SK-N-SH treated with all-trans-retinoic acid at 6 μM for 48 hours (cell line): ENCODE results near the gene PCDH9.

Experiments
- ATAC-seq: fragments of 200-7000 bp; cut with Tn5 transposase; 3 replicates; pipeline ENCODE4 v1.9.1; 2020; ENCODE audit warnings: mild to moderate bottlenecking, moderate library complexity
- BACH2 ChIP-seq: fragments of 250-450 bp; sonication (Bioruptor Pico); IDR thresholded peaks from 2 replicates; pipeline ENCODE4 v1.9.0; 2021; ENCODE audit warnings: mild to moderate bottlenecking, borderline replicate concordance
- GLIS3 ChIP-seq: fragments of 250-450 bp; sonication (Bioruptor Pico); IDR thresholded peaks from 2 replicates; pipeline ENCODE4 v1.5.0; 2020; ENCODE audit warnings: mild to moderate bottlenecking, moderate library complexity
- ISL1 ChIP-seq: fragments of 250-450 bp; sonication (Bioruptor Pico); IDR thresholded peaks from 2 replicates; pipeline ENCODE4 v2.1.2; 2022; ENCODE audit warnings: mild to moderate bottlenecking, moderate library complexity
- OSR1 ChIP-seq: fragments of 250-450 bp; sonication (Bioruptor Pico); IDR thresholded peaks from 2 replicates; pipeline ENCODE4 v1.8.0; 2022; ENCODE audit warnings: moderate library complexity, mild to moderate bottlenecking, inconsistent platforms
- PPARA ChIP-seq: fragments of 250-450 bp; sonication (Bioruptor Pico); IDR thresholded peaks from 2 replicates; pipeline ENCODE4 v1.5.0; 2020; ENCODE audit warnings: mild to moderate bottlenecking, borderline replicate concordance
- RARB ChIP-seq: fragments of 250-450 bp; sonication (Bioruptor Pico); IDR thresholded peaks from 2 replicates; pipeline ENCODE4 v1.8.0; 2021; ENCODE audit warnings: mild to moderate bottlenecking, moderate library complexity
- SNAI2 ChIP-seq: fragments of 250-450 bp; sonication (Bioruptor Pico); IDR thresholded peaks from 2 replicates; pipeline ENCODE4 v1.5.0; 2020; ENCODE audit warnings: mild to moderate bottlenecking, moderate library complexity
- TCF4 ChIP-seq: fragments of 250-450 bp; sonication (Bioruptor Pico); IDR thresholded peaks from 2 replicates; pipeline ENCODE4 v1.8.0; 2021; ENCODE audit warnings: mild to moderate bottlenecking, moderate library complexity, borderline replicate concordance
- TOX ChIP-seq: fragments of 250-450 bp; sonication (Bioruptor Pico); IDR thresholded peaks from 2 replicates; pipeline ENCODE4 v1.8.0; 2021; ENCODE audit warnings: mild to moderate bottlenecking, moderate library complexity, borderline replicate concordance
- ZFP3 ChIP-seq: fragments of 250-450 bp; sonication (Bioruptor Pico); IDR thresholded peaks from 2 replicates; pipeline ENCODE4 v1.5.0; 2020; ENCODE audit warnings: mild to moderate bottlenecking, moderate library complexity
- ZNF565 ChIP-seq: fragments of 450-650 bp; formaldehyde crosslinking; conservative IDR thresholded peaks from 2 replicates; pipeline ENCODE4 v1.5.0; 2020; ENCODE audit warnings: low read depth, mild to moderate bottlenecking, moderate library complexity
- ZNF70 ChIP-seq: fragments of 450-650 bp; formaldehyde crosslinking; IDR thresholded peaks from 2 replicates; pipeline ENCODE4 v1.5.0; 2020; ENCODE audit warnings: mild to moderate bottlenecking, moderate library complexity
- TF ChIP-seq, protein P1 (sequence below): fragments of 250-450 bp; sonication (Bioruptor Pico); IDR thresholded peaks from 2 replicates; pipeline ENCODE4 v1.8.0; 2020; ENCODE audit warnings: mild to moderate bottlenecking, moderate library complexity, borderline replicate concordance
- TF ChIP-seq, protein P2 (sequence below): fragments of 250-450 bp; sonication (Bioruptor Pico); IDR thresholded peaks from 2 replicates; pipeline ENCODE4 v1.5.1; 2021; ENCODE audit warnings: mild to moderate bottlenecking, moderate library complexity
- TF ChIP-seq, protein P3 (sequence below): fragments of 250-450 bp; sonication (Bioruptor Pico); IDR thresholded peaks from 2 replicates; pipeline ENCODE4 v1.5.0; 2020; ENCODE audit warnings: mild to moderate bottlenecking, moderate library complexity
- TF ChIP-seq, protein P4 (sequence below): fragments of 250-450 bp; sonication (Bioruptor Pico); IDR thresholded peaks from 2 replicates; pipeline ENCODE4 v1.5.1; 2020; ENCODE audit warnings: low read depth, mild to moderate bottlenecking, moderate library complexity
- TF ChIP-seq, protein P5 (sequence below): fragments of 250-450 bp; sonication (Bioruptor Pico); IDR thresholded peaks from 2 replicates; pipeline ENCODE4 v1.8.0; 2021; ENCODE audit warnings: low read depth, mild to moderate bottlenecking, moderate library complexity, borderline replicate concordance

Gene PCDH9

DNA sequence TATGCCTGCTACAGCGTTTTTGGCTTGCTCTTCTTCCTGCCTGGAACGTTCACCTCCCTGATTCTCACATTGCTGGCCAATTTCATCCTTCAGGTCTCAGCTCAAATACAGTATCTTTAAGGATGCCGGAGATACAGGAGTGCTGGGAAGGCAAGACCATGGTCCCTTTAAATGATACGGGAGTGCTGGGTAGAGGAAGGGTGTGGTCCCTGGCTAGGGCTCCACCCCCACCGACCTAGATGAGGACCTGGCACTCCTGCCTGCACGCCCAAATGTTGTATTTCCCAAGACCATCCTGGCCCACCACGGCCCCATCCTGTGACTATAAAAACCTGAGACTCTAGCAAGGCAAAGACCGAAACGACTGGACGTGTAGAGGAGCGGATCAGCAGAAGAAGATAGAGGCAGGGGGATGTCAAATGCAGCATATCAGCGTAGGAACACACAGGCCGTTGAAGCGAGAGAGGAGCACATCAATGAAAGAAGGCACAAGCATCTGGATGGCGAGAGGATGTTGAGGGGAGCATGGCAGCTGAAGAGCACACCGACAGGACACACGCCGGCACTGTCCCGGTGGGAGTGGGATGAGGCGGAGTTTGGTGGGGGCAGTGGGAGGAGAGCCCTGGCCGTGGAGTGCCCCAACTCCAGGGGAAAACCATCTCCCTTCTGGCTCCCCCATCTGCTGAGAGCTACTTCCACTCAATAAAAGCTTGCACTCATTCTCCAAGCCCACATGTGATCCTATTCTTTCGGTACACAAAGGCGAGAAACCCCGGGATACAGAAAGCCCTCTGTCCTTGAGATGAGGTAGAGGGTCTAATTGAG, 74.0 kb downstream of the PCDH9 start:
- no peak for TF ChIP-seq ZFP3 (CRISPR knock-in tag)
- TF ChIP-seq, protein P1, sequence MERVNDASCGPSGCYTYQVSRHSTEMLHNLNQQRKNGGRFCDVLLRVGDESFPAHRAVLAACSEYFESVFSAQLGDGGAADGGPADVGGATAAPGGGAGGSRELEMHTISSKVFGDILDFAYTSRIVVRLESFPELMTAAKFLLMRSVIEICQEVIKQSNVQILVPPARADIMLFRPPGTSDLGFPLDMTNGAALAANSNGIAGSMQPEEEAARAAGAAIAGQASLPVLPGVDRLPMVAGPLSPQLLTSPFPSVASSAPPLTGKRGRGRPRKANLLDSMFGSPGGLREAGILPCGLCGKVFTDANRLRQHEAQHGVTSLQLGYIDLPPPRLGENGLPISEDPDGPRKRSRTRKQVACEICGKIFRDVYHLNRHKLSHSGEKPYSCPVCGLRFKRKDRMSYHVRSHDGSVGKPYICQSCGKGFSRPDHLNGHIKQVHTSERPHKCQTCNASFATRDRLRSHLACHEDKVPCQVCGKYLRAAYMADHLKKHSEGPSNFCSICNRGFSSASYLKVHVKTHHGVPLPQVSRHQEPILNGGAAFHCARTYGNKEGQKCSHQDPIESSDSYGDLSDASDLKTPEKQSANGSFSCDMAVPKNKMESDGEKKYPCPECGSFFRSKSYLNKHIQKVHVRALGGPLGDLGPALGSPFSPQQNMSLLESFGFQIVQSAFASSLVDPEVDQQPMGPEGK (CRISPR knock-in tag), result no peak
- no peak for TF ChIP-seq TOX (CRISPR knock-in tag)
- TF ChIP-seq RARB (CRISPR knock-in tag), result no peak
- TF ChIP-seq PPARA (CRISPR knock-in tag), result no peak
- TF ChIP-seq TCF4 (CRISPR knock-in tag), result no peak
- no peak for TF ChIP-seq BACH2 (CRISPR knock-in tag)
- no peak for TF ChIP-seq GLIS3 (CRISPR knock-in tag)
- no peak for TF ChIP-seq SNAI2 (CRISPR knock-in tag)
- TF ChIP-seq, protein P2, sequence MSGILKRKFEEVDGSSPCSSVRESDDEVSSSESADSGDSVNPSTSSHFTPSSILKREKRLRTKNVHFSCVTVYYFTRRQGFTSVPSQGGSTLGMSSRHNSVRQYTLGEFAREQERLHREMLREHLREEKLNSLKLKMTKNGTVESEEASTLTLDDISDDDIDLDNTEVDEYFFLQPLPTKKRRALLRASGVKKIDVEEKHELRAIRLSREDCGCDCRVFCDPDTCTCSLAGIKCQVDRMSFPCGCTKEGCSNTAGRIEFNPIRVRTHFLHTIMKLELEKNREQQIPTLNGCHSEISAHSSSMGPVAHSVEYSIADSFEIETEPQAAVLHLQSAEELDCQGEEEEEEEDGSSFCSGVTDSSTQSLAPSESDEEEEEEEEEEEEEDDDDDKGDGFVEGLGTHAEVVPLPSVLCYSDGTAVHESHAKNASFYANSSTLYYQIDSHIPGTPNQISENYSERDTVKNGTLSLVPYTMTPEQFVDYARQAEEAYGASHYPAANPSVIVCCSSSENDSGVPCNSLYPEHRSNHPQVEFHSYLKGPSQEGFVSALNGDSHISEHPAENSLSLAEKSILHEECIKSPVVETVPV (CRISPR knock-in tag), result no peak
- TF ChIP-seq ZNF70 (CRISPR knock-in tag), result no peak

DNA sequence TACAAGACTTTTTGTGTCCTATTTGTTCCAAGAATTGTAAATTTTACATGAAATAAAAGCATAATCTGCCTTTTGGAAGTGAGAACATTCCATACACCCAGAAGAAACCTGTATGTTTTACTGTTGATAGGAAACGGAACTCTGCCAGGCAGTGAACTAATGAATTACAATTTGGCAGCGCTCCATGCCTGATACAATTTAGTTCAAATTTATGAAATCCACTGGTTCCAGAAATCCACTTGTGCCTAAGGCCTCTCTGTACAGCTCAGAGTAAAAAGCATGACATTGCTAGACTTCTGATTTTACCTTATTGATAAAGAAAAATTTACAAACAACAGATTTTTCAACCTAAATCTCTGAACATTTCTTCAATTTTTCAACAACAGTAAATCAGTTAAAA, 78.1 kb downstream of the PCDH9 start:
- ATAC-seq, result no peak

More for the DNA sequence above, 74.0 kb downstream of the PCDH9 start:
- ATAC-seq, result no peak

DNA sequence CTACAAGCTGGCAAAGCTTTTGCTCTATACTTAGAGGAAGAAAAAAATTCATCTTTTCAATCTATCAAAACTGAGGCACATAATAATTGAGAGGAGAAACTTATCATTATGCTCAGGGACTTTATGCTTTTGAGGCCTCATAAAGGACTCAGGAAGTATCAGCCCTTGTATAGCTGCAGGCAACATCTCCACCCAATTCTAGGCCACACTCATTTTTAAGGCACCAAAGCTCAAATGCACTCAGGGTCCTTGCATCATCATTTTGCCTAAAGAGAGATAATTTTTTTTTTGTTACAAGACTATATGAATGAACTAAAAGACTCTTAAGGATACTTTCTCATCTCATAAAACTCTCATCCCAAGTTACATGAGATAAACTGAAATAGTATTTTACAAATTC, 78.5 kb downstream of the PCDH9 start:
- no peak for TF ChIP-seq OSR1 (CRISPR knock-in tag)
- TF ChIP-seq, protein P3, sequence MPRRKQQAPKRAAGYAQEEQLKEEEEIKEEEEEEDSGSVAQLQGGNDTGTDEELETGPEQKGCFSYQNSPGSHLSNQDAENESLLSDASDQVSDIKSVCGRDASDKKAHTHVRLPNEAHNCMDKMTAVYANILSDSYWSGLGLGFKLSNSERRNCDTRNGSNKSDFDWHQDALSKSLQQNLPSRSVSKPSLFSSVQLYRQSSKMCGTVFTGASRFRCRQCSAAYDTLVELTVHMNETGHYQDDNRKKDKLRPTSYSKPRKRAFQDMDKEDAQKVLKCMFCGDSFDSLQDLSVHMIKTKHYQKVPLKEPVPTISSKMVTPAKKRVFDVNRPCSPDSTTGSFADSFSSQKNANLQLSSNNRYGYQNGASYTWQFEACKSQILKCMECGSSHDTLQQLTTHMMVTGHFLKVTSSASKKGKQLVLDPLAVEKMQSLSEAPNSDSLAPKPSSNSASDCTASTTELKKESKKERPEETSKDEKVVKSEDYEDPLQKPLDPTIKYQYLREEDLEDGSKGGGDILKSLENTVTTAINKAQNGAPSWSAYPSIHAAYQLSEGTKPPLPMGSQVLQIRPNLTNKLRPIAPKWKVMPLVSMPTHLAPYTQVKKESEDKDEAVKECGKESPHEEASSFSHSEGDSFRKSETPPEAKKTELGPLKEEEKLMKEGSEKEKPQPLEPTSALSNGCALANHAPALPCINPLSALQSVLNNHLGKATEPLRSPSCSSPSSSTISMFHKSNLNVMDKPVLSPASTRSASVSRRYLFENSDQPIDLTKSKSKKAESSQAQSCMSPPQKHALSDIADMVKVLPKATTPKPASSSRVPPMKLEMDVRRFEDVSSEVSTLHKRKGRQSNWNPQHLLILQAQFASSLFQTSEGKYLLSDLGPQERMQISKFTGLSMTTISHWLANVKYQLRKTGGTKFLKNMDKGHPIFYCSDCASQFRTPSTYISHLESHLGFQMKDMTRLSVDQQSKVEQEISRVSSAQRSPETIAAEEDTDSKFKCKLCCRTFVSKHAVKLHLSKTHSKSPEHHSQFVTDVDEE (CRISPR knock-in tag), result no peak
- TF ChIP-seq, protein P2 (CRISPR knock-in tag), result no peak
- TF ChIP-seq GLIS3 (CRISPR knock-in tag), result no peak
- no peak for TF ChIP-seq ZNF565
- TF ChIP-seq, protein P1 (CRISPR knock-in tag), result no peak
- TF ChIP-seq BACH2 (CRISPR knock-in tag), result no peak
- no peak for TF ChIP-seq ZFP3 (CRISPR knock-in tag)
- no peak for TF ChIP-seq ZNF70 (CRISPR knock-in tag)
- no peak for TF ChIP-seq RARB (CRISPR knock-in tag)
- TF ChIP-seq, protein P4, sequence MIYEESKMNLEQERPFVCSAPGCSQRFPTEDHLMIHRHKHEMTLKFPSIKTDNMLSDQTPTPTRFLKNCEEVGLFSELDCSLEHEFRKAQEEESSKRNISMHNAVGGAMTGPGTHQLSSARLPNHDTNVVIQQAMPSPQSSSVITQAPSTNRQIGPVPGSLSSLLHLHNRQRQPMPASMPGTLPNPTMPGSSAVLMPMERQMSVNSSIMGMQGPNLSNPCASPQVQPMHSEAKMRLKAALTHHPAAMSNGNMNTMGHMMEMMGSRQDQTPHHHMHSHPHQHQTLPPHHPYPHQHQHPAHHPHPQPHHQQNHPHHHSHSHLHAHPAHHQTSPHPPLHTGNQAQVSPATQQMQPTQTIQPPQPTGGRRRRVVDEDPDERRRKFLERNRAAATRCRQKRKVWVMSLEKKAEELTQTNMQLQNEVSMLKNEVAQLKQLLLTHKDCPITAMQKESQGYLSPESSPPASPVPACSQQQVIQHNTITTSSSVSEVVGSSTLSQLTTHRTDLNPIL (CRISPR knock-in tag), result no peak
- no peak for TF ChIP-seq TOX (CRISPR knock-in tag)
- TF ChIP-seq, protein P5, sequence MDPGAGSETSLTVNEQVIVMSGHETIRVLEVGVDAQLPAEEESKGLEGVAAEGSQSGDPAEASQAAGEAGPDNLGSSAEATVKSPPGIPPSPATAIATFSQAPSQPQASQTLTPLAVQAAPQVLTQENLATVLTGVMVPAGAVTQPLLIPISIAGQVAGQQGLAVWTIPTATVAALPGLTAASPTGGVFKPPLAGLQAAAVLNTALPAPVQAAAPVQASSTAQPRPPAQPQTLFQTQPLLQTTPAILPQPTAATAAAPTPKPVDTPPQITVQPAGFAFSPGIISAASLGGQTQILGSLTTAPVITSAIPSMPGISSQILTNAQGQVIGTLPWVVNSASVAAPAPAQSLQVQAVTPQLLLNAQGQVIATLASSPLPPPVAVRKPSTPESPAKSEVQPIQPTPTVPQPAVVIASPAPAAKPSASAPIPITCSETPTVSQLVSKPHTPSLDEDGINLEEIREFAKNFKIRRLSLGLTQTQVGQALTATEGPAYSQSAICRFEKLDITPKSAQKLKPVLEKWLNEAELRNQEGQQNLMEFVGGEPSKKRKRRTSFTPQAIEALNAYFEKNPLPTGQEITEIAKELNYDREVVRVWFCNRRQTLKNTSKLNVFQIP, result no peak
- no peak for ATAC-seq

More for the DNA sequence above, 78.1 kb downstream of the PCDH9 start:
- peak; percentile 27; the same call in 1 of the 2 replicates for TF ChIP-seq ISL1 (CRISPR knock-in tag)
- TF ChIP-seq, protein P5, result no peak
